COLO668 (cell line): ENCODE measurements around the gene NRAP.

ENCODE experiments used
- DNase-seq: peaks from one replicate; lab custom pipeline; 2025; ENCODE audit not compliant: unreplicated experiment; lab: John Stamatoyannopoulos, UW

Gene NRAP

GRCh38 chr10:113613427-113613826 lies 50.4 kb downstream of the NRAP start:
- no peak for DNase-seq

- no peak for DNase-seq
These were observed 51.7 kb downstream of the NRAP start for GRCh38 chr10:113612154-113612553.

GRCh38 chr10:113610631-113611601 lies 52.9 kb downstream of the NRAP start:
- DNase-seq: no peak

GRCh38 chr10:113609704-113610108 lies 54.1 kb downstream of the NRAP start:
- no peak for DNase-seq

GRCh38 chr10:113605268-113605978 lies 58.4 kb downstream of the NRAP start:
- DNase-seq: no peak

GRCh38 chr10:113604572-113604971 lies 59.3 kb downstream of the NRAP start:
- DNase-seq: no peak

- no peak for DNase-seq
These were observed 60.6 kb downstream of the NRAP start for GRCh38 chr10:113603057-113603777.

- no peak for DNase-seq
These were observed 63.3 kb downstream of the NRAP start for GRCh38 chr10:113600569-113600968.

GRCh38 chr10:113594652-113595051 lies 69.2 kb downstream of the NRAP start:
- no peak for DNase-seq

- DNase-seq: no peak
These were observed 71.5 kb downstream of the NRAP start for GRCh38 chr10:113592380-113592779.

GRCh38 chr10:113590581-113590980 lies 73.3 kb downstream of the NRAP start:
- no peak for DNase-seq

- no peak for DNase-seq
These were observed 74.6 kb downstream of the NRAP start for GRCh38 chr10:113589201-113589770.

- DNase-seq: peak; percentile 6
These were observed 77.9 kb downstream of the NRAP start for GRCh38 chr10:113585949-113586348.

GRCh38 chr10:113583571-113583970 lies 80.3 kb downstream of the NRAP start:
- DNase-seq: peak; percentile 4

GRCh38 chr10:113581092-113581491 lies 82.7 kb downstream of the NRAP start:
- DNase-seq: no peak

- no peak for DNase-seq
These were observed 85.1 kb downstream of the NRAP start for GRCh38 chr10:113578773-113579172.

- DNase-seq: no peak
These were observed 87.0 kb downstream of the NRAP start for GRCh38 chr10:113576852-113577251.

GRCh38 chr10:113573368-113573767 lies 90.5 kb downstream of the NRAP start:
- no peak for DNase-seq

GRCh38 chr10:113572520-113573290 lies 91.1 kb downstream of the NRAP start:
- no peak for DNase-seq

- DNase-seq: no peak
These were observed 94.3 kb downstream of the NRAP start for GRCh38 chr10:113569576-113569975.
